Stimulated activated CD4-positive, alpha-beta T cell treated with anti-CD3 and anti-CD28 coated beads, Interleukin-2, amount 100 ng/mL, for 4 hours (primary cell): ENCODE data around the gene KCTD13.
"Not testable (repeated sequence)": the region's sequence is repeated elsewhere in the genome, so short reads cannot be mapped to it uniquely, and the experiment has no call there.

Experiments used
- DNase-seq: peaks from one replicate; pipeline ENCODE4 v3.0.0-alpha.2; 2020; ENCODE audit warnings: low read depth

The KCTD13 gene

GRCh38 chr16:29877266-29877961 is 48.6 kb downstream of the KCTD13 start:
- DNase-seq, result peak; percentile 24

GRCh38 chr16:29876594-29877249 is 49.3 kb downstream of the KCTD13 start:
- DNase-seq, result no peak

GRCh38 chr16:29876217-29876593 is 49.8 kb downstream of the KCTD13 start:
- no peak for DNase-seq

GRCh38 chr16:29875206-29875605 is 50.8 kb downstream of the KCTD13 start:
- DNase-seq, result no peak

- DNase-seq, result no peak
These were observed 52.7 kb downstream of the KCTD13 start for GRCh38 chr16:29873319-29873718.

- no peak for DNase-seq
These were observed 54.0 kb downstream of the KCTD13 start for GRCh38 chr16:29871822-29872546.

- not testable (repeated sequence) for DNase-seq
These were observed 57.0 kb downstream of the KCTD13 start for GRCh38 chr16:29869067-29869466.

- DNase-seq, result no peak
These were observed 57.5 kb downstream of the KCTD13 start for GRCh38 chr16:29868396-29869009.

GRCh38 chr16:29864205-29864604 is 61.8 kb downstream of the KCTD13 start:
- DNase-seq, result no peak

- no peak for DNase-seq
These were observed 62.4 kb downstream of the KCTD13 start for GRCh38 chr16:29863669-29863984.

- DNase-seq, result peak; percentile 88
These were observed 63.0 kb downstream of the KCTD13 start, which contains the start of gene CDIPT for GRCh38 chr16:29862884-29863668. CDIPT (minus strand) TSS chr16:29863226; CDS start chr16:29862857, 369 bp downstream.

GRCh38 chr16:29862383-29862883 is 63.6 kb downstream of the KCTD13 start:
- no peak for DNase-seq

- DNase-seq, result no peak
These were observed 65.8 kb downstream of the KCTD13 start for GRCh38 chr16:29860218-29860617.

GRCh38 chr16:29858974-29859373 is 67.1 kb downstream of the KCTD13 start:
- no peak for DNase-seq

GRCh38 chr16:29858149-29858849 is 67.7 kb downstream of the KCTD13 start:
- DNase-seq, result no peak

GRCh38 chr16:29857133-29857760 is 68.8 kb downstream of the KCTD13 start:
- no peak for DNase-seq
